Measurements from ENCODE around the gene FAM90A26.
"Not testable (repeated sequence)": the region's sequence is repeated elsewhere in the genome, so short reads cannot be mapped to it uniquely, and the experiment has no call there.

Gene FAM90A26

DNA sequence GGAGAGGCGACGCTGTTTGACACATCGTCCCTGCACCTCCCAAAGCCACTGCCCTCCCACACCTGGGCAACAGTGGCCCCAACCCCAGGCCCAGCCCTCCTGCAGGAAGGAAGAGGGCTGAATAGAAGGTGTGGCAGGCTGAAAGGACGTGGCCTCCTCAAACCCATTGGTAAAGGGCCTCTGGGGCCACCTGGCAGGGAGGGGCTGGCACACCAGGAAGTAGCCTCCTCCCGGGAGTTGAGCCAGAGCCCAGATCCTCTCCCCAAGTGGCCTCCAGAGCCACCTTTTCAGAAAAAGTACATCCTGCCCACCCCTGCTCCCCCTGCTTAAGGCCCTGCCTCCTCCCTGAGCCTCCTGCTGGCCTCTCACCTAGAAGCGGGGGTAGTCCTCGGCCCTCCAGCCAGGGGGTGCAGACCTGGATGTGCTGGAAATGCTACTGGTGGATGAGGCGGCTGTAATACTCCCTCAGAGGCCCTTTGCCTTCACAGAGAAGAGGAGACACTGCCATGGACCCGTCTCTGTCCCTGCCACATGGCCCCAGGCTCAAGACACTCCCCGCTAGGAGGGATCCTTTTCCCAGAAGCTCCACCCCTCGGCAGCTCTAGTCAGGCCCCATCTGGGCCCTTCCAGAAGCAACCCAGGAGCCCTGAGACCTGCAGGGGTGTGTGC lies at the start of gene FAM90A26:
FAM90A26 (plus strand) TSS at position 619 of the 669 bp plus-strand sequence. CDS start 2,764 bp downstream, outside the sequence.
- not testable (repeated sequence) for DNase-seq

DNA sequence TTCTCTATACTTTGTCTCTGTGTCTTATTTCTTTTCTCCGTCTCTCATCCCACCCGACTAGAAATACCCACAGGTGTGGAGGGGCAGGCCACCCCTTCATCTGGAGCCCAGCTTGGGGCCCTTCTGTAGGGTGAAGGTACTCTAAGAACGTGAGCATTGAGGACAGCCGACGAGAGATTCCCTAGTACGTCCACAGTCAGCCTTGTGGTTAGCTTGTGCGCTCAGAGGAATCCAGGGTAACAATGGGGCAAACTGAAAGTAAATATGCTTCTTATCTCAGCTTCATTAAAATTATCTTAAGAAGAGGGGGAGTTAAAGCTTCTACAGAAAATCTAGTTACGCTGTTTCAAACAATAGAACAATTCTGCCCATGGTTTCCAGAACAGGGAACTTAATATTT lies 47.5 kb upstream of the FAM90A26 start:
- not testable (repeated sequence) for DNase-seq

DNA sequence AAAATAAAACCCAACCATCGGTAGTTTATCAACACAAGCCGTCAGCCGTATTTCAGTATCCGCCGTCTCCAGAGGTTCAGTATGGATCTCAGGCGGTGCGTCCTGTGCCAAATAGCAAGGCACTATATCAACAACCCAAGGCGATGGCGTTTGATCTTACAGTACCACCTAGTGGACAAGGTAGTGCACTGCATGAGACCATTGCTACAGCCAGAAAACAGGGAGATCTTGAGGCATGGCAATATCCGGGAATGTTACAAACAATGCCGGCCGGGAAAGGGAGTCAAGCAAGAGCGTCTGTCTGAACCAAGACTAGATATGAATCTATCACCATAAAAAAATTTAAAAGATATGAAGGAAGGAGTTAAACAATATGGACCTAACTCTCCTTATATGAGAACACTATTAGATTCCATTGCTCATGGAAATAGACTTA lies 46.6 kb upstream of the FAM90A26 start:
- DNase-seq = peak; percentile 35

GRCh38 chr4:9125601-9126161 lies 44.5 kb upstream of the FAM90A26 start:
- not testable (repeated sequence) for DNase-seq

- DNase-seq = not testable (repeated sequence)
Observed at GRCh38 chr4:9131420-9131819, 38.8 kb upstream of the FAM90A26 start.

DNA sequence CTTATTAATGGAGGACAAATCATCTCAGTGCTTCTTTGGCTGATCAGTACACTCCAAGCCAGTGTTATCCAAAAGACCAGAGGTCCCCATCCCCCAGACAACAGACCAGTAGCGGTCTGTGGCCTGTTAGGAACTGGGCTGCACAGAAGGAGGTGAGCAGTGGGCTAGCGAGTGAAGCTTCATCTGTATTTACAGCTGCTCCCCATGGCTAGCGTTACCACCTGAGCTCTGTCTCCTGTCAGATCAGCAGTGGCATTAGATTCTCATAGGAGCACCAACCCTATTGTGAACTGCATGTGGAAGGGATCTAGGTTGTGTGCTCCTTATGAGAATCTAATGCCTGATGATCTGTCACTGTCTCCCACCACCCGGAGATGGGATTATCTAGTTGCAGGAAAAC lies 37.4 kb upstream of the FAM90A26 start:
- not testable (repeated sequence) for DNase-seq

DNA sequence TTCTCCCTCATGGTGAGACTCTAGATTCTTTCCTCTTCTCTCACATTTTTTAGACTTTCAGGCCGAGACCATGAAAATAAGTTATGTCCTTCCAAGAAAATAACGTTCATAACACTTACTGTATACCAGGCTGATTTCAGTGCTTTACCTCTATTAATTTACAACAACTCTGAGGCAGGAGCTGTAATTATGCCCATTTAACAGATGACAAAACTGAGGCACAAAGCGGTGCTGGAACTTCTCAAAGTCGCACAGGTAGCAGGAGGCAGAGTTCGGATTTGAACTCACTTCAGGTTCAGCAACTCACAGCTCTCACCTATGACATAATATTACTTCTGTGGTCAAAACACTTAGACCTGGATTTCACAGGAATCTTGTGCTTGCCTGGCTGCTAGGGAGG lies 36.2 kb upstream of the FAM90A26 start:
- not testable (repeated sequence) for DNase-seq

DNA sequence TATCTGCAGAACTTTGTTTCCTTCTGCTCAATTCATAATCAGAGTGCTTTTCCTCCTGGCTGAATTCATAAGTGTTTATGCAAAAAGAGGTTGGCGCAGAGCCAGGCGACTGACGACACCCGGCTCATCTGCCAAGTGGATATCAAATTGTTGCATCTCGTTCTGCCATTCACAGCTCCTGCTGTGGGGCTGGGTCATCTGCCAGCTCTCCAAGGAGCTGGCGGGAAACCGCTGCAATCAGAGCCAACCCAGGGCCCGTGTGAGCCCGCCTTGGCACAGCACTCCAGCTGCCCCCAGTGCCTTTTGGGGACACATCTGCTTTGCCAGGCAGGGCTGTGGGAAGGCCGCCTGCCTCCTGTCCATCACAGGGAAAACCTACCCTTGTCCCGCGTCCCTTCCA lies 35.7 kb upstream of the FAM90A26 start:
- DNase-seq = not testable (repeated sequence)

GRCh38 chr4:9141050-9141449 lies 29.2 kb upstream of the FAM90A26 start:
- DNase-seq = not testable (repeated sequence)

GRCh38 chr4:9142786-9143185 lies 27.4 kb upstream of the FAM90A26 start:
- not testable (repeated sequence) for DNase-seq

DNA sequence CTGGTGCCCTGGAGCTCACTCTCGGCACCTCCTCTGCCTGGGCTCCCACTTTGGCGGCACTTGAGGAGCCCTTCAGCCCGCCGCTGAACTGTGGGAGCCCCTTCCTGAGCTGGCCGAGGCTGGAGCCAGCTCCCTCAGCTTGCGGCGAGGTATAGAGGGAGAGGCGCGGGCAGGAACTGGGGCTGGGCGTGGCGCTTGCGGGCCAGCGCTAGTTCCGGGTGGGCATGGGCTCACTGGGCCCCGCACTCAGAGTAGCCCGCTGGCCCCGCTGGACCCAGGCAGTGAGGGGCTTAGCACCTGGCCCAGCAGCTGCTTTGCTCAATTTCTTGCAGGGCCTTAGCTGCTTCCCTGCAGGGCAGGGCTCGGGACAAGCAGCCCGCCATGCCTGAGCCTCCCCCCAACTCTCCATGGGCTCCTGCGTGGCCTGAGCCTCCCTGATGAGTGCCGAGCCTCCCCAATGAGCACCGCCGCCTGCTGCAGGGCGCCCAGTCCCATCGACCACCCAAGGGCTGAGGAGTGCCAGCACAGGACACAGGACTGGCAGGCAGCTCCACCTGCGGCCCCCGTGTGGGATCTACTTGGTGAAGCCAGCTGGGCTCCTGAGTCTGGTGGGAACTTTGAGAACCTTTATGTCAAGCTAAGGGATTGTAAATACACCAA lies 26.7 kb upstream of the FAM90A26 start:
- no peak for DNase-seq

GRCh38 chr4:9146967-9147366 lies 23.2 kb upstream of the FAM90A26 start:
- DNase-seq = no peak

DNA sequence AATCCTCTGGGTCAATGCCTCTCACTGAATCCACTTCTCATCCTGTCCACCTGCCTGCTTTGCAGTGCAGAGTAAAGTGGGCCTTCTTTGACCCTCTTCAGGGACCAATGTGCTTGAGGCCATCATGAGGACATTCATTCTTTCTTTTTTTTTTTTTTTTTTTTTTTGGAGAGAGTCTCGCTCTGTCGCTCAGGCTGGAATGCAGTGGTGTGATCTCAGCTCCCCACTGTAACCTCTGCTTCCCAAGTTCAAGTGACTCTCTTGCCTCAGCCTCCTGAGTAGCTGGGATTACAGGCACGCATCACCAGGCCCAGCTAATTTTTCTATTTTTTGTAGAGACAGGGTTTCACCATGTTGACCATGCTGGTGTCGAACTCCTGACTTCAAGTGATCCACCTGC lies 22.8 kb upstream of the FAM90A26 start:
- not testable (repeated sequence) for DNase-seq

GRCh38 chr4:9148611-9149409 lies 21.4 kb upstream of the FAM90A26 start:
- not testable (repeated sequence) for DNase-seq

DNA sequence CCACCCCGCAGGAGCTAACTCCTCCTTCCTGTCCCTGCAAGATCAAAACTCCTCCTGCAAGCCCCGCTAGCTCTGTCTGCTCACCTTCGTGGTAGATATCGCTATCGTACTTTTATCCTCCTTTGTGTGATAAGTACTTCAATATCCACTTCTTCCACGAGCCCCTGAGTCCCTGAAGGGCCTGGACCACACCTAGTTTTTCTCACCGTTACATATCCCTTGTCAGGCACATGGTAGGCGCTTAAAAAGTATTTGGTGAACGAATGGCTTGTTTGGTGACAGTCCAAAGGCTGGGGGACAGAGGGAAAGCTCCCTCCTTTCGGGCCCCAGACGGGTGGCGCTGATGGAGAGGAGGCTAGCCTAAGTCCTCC lies 18.4 kb upstream of the FAM90A26 start:
- DNase-seq = not testable (repeated sequence)

DNA sequence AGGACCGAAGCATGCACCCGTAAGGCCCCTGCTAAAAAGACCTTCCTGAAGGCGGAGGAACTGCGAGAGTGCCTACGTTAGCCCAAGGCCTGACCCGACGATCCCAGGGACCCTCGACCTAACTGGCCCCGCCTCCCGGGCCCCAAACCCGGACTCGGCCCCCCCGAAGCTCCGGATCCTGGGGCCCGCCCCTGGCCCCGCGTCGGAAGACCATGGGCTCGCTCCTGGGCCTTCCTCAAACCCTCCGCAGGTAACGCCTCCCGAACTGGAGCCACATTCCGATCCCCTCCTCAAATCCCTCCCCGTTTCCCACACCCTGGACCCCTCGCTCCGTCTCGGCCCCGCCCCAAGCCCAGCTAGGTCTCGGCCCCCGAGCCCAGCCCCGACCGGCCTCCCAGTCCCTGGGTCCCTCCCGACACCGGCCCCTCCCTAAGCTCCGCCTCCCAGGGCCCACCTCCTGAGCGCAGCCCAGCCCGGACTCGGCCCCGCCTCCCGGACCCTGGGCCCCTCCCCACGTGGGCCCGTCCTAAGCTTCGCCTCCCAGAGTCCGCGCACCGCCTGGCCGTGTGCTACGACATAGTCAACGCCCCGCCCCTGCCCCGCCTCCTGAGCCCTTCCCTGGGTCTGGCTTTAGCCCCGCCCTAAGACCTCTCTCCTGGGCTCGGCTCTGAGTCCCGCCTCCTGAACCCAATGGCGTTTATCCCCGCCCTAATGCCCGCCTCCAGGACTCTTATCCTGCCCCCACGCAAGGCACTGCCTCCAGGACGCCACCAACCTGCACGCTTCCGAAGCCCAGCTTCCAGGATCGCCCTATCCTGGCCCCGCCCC lies 17.8 kb upstream of the FAM90A26 start:
- peak; percentile 97 for DNase-seq

- peak; percentile 96 for DNase-seq
Observed at GRCh38 chr4:9153008-9153570, 17.1 kb upstream of the FAM90A26 start.

DNA sequence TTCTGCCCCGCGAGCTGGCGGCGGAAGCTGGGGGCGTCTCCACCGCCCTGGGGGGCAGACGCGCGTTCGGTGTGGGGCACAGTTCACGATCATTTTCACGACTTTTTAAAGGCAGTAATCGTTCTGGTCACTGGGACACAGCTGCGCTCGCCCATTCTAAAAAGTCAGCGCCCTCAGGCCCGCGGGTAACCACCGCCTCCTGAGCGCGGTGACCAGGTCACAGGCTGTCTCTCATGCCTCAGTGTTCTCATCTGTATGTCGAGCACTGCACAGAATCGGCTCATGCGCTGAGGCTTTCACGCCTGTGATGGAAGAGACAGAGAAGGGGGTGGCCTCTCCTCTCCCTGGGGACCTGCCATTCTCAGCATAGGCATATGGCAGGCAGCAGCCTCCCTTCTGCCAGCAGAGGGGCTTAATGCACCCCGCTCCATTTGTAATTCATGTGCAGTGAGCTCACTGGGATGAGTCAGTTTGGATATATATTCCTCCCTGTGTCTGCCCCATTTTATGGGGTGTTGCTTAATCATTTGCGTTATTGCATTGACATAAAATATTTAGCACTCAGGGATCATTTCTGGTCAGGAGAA lies 16.5 kb upstream of the FAM90A26 start:
- DNase-seq = peak; percentile 2

DNA sequence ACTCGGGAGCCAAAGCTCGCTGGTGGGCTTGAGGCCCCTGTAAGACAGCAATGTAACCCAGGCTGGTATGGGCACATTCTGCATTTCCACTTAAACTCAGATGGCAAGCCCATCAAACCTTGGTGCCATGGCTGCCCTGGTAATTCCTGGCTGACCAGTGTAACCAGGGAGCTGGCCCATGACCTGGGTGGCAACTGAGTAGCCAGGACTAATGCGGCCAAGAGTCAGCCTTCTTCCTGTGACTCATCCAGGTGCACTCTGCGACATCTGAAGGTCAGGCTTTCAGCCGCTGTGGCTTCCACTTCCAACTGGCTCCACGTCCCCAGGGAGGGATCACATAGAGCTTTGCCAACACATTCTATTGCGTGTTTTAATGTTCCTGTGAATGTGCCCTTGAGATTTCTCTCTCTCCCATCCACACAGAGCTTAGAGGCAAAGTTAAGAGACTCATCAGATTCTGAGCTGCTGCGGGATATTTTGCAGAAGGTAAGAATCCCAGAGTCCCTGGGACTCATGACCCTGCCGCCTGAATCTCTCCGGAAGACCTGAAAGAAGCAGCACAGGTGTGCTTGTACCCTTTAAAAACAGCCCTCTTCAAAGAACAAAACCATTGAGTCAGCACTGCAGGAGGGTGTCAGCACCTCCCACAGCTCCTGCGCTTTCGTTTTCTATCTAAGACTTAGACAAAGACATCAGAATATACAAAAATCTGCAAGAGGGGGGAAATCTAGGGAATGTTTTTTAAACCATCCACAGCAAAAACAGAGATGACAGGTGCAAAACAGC lies 14.9 kb upstream of the FAM90A26 start:
- DNase-seq = peak; percentile 18

DNA sequence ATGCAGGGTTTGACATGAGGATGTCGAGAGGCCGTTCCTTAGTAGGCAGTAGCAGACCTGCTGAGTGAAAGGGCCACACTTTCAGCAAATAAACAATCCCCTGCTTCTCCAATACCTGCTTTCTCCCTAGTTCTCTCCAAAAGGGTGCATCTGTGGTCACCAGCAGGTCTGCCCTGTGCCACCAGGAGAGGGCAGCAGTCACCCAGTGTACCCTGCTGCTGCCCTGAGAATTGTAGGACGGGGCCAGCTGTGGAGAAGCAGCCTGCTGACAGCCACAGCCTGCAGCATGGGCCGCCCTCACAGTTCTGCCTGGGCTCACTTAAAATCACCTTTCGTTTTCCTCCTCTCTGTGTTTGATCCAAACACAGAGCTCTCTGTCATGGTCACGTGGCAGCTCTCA lies 11.8 kb upstream of the FAM90A26 start:
- DNase-seq = not testable (repeated sequence)

DNA sequence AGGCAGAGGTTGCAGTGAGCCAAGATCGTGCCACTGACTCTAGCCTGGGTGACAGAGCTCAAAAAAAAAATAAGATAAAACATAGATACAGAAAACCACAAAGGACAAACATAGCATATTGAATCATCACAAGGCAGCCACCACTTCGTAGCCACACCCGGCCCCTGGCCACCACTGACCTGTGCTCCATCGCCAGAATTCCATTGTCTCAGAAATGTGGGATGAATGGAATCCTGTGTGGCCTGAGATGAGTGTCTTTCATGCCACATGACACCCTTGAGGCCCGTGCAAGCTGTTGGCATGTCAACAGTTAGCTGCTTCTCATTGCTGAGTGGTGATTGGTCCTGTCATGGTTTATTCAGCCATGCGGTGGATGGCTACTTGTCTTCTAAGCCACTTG lies 10.2 kb upstream of the FAM90A26 start:
- not testable (repeated sequence) for DNase-seq
